Measurements from ENCODE around the gene RNF135. TPM values are rescaled to one million over a fixed set of nuclear protein-coding genes. Genes with fewer than 3 reads are reported as not detected.

The RNF135 gene
- total and polyA plus RNA-seq, 10 of the 15 experiments (the other 5 are each of a cell fraction or from before 2014, with no cell fraction given), result 12.7 to 28.0 (median 18.7) TPM

DNA sequence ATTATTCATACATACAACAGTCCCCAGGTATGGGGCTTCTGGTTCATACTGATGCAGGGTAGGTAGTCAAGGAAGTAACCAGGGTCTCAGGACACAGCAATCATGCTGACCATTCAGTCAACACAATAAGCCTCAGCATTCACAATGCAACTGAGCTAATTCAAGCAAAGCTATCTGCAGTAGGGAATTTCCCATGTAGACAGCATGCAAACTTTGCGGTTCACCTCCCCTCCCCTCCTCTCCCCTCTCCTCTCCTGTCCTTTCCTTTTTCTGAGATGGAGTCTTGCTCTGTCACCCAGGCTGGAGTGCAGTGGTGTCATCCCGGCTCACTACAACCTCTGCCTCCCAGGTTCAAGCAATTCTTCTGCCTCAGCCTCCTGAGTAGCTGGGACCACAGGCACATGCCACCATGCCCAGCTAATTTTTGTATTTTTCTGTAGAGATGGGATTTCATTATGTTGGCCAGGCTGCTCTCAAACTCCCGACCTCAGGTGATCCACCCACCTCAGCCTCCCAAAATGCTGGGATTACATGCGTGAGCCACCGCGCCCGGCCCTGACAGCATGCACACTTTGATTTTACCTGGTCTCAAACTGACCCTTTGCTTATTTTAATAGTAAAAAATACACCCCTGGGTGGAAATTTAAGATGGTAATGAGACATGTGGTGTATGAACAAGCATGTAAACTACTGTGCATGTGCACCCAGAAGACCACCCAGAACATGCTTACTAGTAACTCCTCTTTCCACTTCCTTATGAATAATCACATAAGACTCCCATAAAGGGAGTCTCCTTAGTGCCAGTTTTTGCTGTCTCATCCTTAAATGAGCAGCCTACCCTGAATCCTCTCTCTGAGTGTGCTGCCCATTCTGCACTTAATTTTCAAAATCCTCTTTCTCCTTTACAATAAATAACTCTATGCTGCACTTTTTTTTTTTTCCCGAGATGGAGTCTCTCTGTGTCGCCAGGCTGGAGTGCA lies 9.3 kb upstream of the RNF135 start:
- ChIA-PET RAD21 (ENCODE audit: unreplicated experiment) (interaction anchor here (0.6 to 1.3 kb wide), 4 partner anchors 9 to 256 kb away, joined by 4 to 6 read pairs (median 5); partner anchors contain the start of gene RNF135), CTCF (interaction anchor here (1.1 kb wide), 1 partner anchor 106 kb away, joined by 3 read pairs; no protein-coding TSS in a partner anchor), POLR2A (interaction anchor here (0.9 to 1.2 kb wide), 2 partner anchors 10 to 532 kb away, joined by 4 to 6 read pairs; partner anchors contain the start of gene RNF135), SMC1A (ENCODE audit: uncharacterized antibody, unreplicated experiment) (interaction anchor here (0.7 to 2.1 kb wide), 8 partner anchors 8 to 254 kb away, joined by 3 to 11 read pairs (median 4); partner anchors contain the start of gene RNF135)
- peak overlapping the region; percentile 7; the same call in 1 of the 2 replicates for H3K4me3 ChIP-seq
- H3K27me3 ChIP-seq (replicated peaks in 1 of 2; ENCODE audit: control insufficient read depth in 2 of 2, insufficient read depth in 2 of 2, low read length in 1 of 2), result no peaks in the 10 kb centered on the region
- peak overlapping the region; percentile 61 for H3K4me2 ChIP-seq (ENCODE audit: control insufficient read depth, insufficient read depth)
- intact Hi-C loops (cut with micrococcal nuclease; ENCODE audit: unreplicated experiment), result no loop called here
- no peak overlapping the region for H3K9ac ChIP-seq (ENCODE audit: control insufficient read depth, insufficient read depth, low read length)
- peak overlapping the region; percentile 13 for H3K27ac ChIP-seq (ENCODE audit: control insufficient read depth, insufficient read depth)
- H3K36me3 ChIP-seq (ENCODE audit: control insufficient read depth in 2 of 2, insufficient read depth in 2 of 2, low read length in 1 of 2), result no peaks in the 10 kb centered on the region
- in situ Hi-C loops (cut with MboI), result no loop called here
- ATAC-seq (peak; percentile 91), FAIRE-seq (peak; percentile 84), DNase-seq (ENCODE audit: low read depth, low spot score) (peak; percentile 76)
- 60% methylated on average over 9 of the region's 9 CpGs for WGBS (ENCODE audit: insufficient coverage, insufficient replicate concordance, low lambda C conversion rate, missing lambda C conversion rate)
- H3K79me2 ChIP-seq (ENCODE audit: control insufficient read depth, insufficient read depth, low read length), result no peaks in the 10 kb centered on the region
- no peaks in the 10 kb centered on the region for H4K20me1 ChIP-seq (ENCODE audit: control insufficient read depth, insufficient read depth)
- peak overlapping the region; percentile 9 for H2AFZ ChIP-seq (ENCODE audit: control insufficient read depth, low read depth, low read length)
- no TSS peak for BruUV-seq (replicated peaks)
- peaks cover 36% of the 10 kb centered on the region for H3K4me1 ChIP-seq (ENCODE audit: control insufficient read depth, insufficient read depth, low read length)
- no peaks in the 10 kb centered on the region for H3K9me3 ChIP-seq (replicated peaks; ENCODE audit: control insufficient read depth, insufficient read depth, low read length)
- TF ChIP-seq ETV6 (conservative IDR thresholded peaks at IDR 0.05 in 1 of 2, IDR thresholded peaks at IDR 0.05 in 1 of 2; ENCODE audit: borderline replicate concordance in 1 of 2, low read depth in 1 of 2) (no peak), SMAD5 (IDR thresholded peaks at IDR 0.05; ENCODE audit: low read depth) (no peak), POU2F2 (IDR thresholded peaks at IDR 0.05; ENCODE audit: borderline replicate concordance, low read depth, low read length) (peak; percentile 100), CREM (IDR thresholded peaks at IDR 0.05; ENCODE audit: low read depth) (peak; percentile 53; the same call in 1 of the 2 replicates), RAD51 (IDR thresholded peaks at IDR 0.05) (no peak), CBFB (IDR thresholded peaks at IDR 0.05; ENCODE audit: low read depth) (peak; percentile 88), NBN (IDR thresholded peaks at IDR 0.05) (0 out of 2 replicates have a peak, but pooled peaks have one; percentile 50), HDGF (IDR thresholded peaks at IDR 0.05) (peak; percentile 83), NR2C2 (IDR thresholded peaks at IDR 0.05; ENCODE audit: borderline replicate concordance, control insufficient read depth, insufficient read length, low read depth) (no peak), PAX5 (IDR thresholded peaks at IDR 0.05; ENCODE audit: borderline replicate concordance, low read depth, low read length) (peak; percentile 30; the same call in 1 of the 2 replicates), CREB1 (IDR thresholded peaks at IDR 0.05; ENCODE audit: low read depth) (0 out of 2 replicates have a peak, but pooled peaks have one; percentile 10), BRCA1 (IDR thresholded peaks at IDR 0.05; ENCODE audit: low read depth, low read length) (no peak), IKZF1 (conservative IDR thresholded peaks at IDR 0.05) (peak; percentile 36; the same call in 1 of the 2 replicates), RELA (IDR thresholded peaks at IDR 0.05; ENCODE audit: borderline replicate concordance, partially characterized antibody) (peak; percentile 85)
- TF ChIP-seq, protein P1, sequence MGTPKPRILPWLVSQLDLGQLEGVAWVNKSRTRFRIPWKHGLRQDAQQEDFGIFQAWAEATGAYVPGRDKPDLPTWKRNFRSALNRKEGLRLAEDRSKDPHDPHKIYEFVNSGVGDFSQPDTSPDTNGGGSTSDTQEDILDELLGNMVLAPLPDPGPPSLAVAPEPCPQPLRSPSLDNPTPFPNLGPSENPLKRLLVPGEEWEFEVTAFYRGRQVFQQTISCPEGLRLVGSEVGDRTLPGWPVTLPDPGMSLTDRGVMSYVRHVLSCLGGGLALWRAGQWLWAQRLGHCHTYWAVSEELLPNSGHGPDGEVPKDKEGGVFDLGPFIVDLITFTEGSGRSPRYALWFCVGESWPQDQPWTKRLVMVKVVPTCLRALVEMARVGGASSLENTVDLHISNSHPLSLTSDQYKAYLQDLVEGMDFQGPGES (IDR thresholded peaks at IDR 0.05), result no peak
- TF ChIP-seq, protein P2, sequence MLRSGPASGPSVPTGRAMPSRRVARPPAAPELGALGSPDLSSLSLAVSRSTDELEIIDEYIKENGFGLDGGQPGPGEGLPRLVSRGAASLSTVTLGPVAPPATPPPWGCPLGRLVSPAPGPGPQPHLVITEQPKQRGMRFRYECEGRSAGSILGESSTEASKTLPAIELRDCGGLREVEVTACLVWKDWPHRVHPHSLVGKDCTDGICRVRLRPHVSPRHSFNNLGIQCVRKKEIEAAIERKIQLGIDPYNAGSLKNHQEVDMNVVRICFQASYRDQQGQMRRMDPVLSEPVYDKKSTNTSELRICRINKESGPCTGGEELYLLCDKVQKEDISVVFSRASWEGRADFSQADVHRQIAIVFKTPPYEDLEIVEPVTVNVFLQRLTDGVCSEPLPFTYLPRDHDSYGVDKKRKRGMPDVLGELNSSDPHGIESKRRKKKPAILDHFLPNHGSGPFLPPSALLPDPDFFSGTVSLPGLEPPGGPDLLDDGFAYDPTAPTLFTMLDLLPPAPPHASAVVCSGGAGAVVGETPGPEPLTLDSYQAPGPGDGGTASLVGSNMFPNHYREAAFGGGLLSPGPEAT (IDR thresholded peaks at IDR 0.05; ENCODE audit: low read depth), result peak; percentile 75
- TF ChIP-seq, protein P3, sequence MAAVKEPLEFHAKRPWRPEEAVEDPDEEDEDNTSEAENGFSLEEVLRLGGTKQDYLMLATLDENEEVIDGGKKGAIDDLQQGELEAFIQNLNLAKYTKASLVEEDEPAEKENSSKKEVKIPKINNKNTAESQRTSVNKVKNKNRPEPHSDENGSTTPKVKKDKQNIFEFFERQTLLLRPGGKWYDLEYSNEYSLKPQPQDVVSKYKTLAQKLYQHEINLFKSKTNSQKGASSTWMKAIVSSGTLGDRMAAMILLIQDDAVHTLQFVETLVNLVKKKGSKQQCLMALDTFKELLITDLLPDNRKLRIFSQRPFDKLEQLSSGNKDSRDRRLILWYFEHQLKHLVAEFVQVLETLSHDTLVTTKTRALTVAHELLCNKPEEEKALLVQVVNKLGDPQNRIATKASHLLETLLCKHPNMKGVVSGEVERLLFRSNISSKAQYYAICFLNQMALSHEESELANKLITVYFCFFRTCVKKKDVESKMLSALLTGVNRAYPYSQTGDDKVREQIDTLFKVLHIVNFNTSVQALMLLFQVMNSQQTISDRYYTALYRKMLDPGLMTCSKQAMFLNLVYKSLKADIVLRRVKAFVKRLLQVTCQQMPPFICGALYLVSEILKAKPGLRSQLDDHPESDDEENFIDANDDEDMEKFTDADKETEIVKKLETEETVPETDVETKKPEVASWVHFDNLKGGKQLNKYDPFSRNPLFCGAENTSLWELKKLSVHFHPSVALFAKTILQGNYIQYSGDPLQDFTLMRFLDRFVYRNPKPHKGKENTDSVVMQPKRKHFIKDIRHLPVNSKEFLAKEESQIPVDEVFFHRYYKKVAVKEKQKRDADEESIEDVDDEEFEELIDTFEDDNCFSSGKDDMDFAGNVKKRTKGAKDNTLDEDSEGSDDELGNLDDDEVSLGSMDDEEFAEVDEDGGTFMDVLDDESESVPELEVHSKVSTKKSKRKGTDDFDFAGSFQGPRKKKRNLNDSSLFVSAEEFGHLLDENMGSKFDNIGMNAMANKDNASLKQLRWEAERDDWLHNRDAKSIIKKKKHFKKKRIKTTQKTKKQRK (IDR thresholded peaks at IDR 0.05; ENCODE audit: low read depth, low read length), result no peak

Measured in GM12878 (cell line).